GM19238 (cell line): ENCODE measurements around the gene NPAS2.

ENCODE experiments used
- DNase-seq: peaks from one replicate; pipeline ENCODE4 v3.0.0; 2011; ENCODE audit warnings: low spot score; ENCODE audit not compliant: insufficient read length

Gene NPAS2

GRCh38 chr2:100983684-100984310 is 163.9 kb downstream of the NPAS2 start:
- no peak for DNase-seq

- DNase-seq: peak; percentile 63
Observed at GRCh38 chr2:100984892-100985307, 165.0 kb downstream of the NPAS2 start.

GRCh38 chr2:100986157-100986556 is 166.2 kb downstream of the NPAS2 start:
- no peak for DNase-seq

- DNase-seq: no peak
Observed at GRCh38 chr2:100987536-100987935, 167.6 kb downstream of the NPAS2 start.

GRCh38 chr2:100987974-100988373 is 168.0 kb downstream of the NPAS2 start:
- no peak for DNase-seq

GRCh38 chr2:100988630-100989417 is 168.9 kb downstream of the NPAS2 start:
- no peak for DNase-seq

- no peak for DNase-seq
Observed at GRCh38 chr2:100989666-100990065, 169.7 kb downstream of the NPAS2 start.

- no peak for DNase-seq
Observed at GRCh38 chr2:100990166-100990565, 170.2 kb downstream of the NPAS2 start.

GRCh38 chr2:100990650-100991403 is 170.9 kb downstream of the NPAS2 start:
- no peak for DNase-seq

- DNase-seq: no peak
Observed at GRCh38 chr2:100991404-100991773, 171.4 kb downstream of the NPAS2 start.

GRCh38 chr2:100992262-100992661 is 172.3 kb downstream of the NPAS2 start:
- DNase-seq: no peak

GRCh38 chr2:100993294-100993693 is 173.4 kb downstream of the NPAS2 start:
- no peak for DNase-seq

GRCh38 chr2:100995309-100996075 is 175.6 kb downstream of the NPAS2 start:
- DNase-seq: no peak

- DNase-seq: no peak
Observed at GRCh38 chr2:100997509-100998234, 177.7 kb downstream of the NPAS2 start.

GRCh38 chr2:100998235-100998573 is 178.3 kb downstream of the NPAS2 start:
- DNase-seq: no peak

GRCh38 chr2:100999995-101000394 is 180.1 kb downstream of the NPAS2 start:
- DNase-seq: no peak

- peak; percentile 97 for DNase-seq
Observed at GRCh38 chr2:101001691-101002561, 182.0 kb downstream of the NPAS2 start, which contains the start of gene RPL31. Gene RPL31, plus strand, starts transcription at chr2:101002289. Its CDS starts 413 bp downstream, at chr2:101002702.

GRCh38 chr2:101002562-101003277 is 182.8 kb downstream of the NPAS2 start:
- DNase-seq: no peak

- no peak for DNase-seq
Observed at GRCh38 chr2:101003278-101003775, 183.4 kb downstream of the NPAS2 start.
